Left ventricle myocardium inferior (tissue), 1 donor: Measurements from ENCODE around the gene ABCA3. TPM values are rescaled to one million over a fixed set of nuclear protein-coding genes. Genes with fewer than 3 reads are reported as not detected.
"Not testable (repeated sequence)": the region's sequence is repeated elsewhere in the genome, so short reads cannot be mapped to it uniquely, and the experiment has no call there.

ENCODE experiments used
- DNase-seq: peaks from one replicate; pipeline ENCODE4 v3.0.0-alpha.2; 2020
- H3K27ac ChIP-seq: fragments of 200-600 bp; replicated peaks from 2 replicates; pipeline ENCODE4 v1.8.0; 2021
- H3K27me3 ChIP-seq: fragments of 200-600 bp; 2 replicates; pipeline ENCODE4 v1.8.0; 2021; ENCODE audit warnings: low read depth
- H3K36me3 ChIP-seq: fragments of 200-600 bp; 2 replicates; pipeline ENCODE4 v1.8.0; 2021
- H3K4me1 ChIP-seq: fragments of 200-600 bp; 2 replicates; pipeline ENCODE4 v1.8.0; 2021
- H3K4me3 ChIP-seq: fragments of 200-600 bp; 2 replicates; pipeline ENCODE4 v1.8.0; 2021; ENCODE audit warnings: mild to moderate bottlenecking, moderate library complexity
- H3K9me3 ChIP-seq: fragments of 200-600 bp; replicated peaks from 2 replicates; pipeline ENCODE4 v1.8.0; 2021
- CTCF ChIP-seq: fragments of 200-600 bp; IDR thresholded peaks from 2 replicates; pipeline ENCODE4 v1.8.0; 2021; ENCODE audit warnings: antibody characterized with exemption, mild to moderate bottlenecking, borderline replicate concordance
- intact Hi-C: fragments of 100-400 bp; cut with micrococcal nuclease; formaldehyde crosslinking; loops from one replicate; pipeline ENCODE4 v1.11.0; 2022
- total RNA-seq: library from RNA; stranded (reverse); fragmentation: NEBNext Ultra II Directional; extraction: Animal tissue kit (Norgen Biotek cat#: 25700); gene quantifications from one replicate; pipeline ENCODE4 v1.2.1, GENCODE V29; 2021
- donor health status: DM: no; HTN: yes; CAD: no; lungs with severe emphysema.

ABCA3 gene
- total RNA-seq, 1 donor from 2014 or later: 6.9 TPM

- intact Hi-C loops: loop anchor here (10.0 kb wide), 1 partner anchor 169 kb away; no protein-coding TSS in a partner anchor
Observed at GRCh38 chr16:2243781-2244180, 96.7 kb downstream of the ABCA3 start.

GRCh38 chr16:2243031-2243528 is 97.4 kb downstream of the ABCA3 start:
- intact Hi-C loops: loop anchor here (10.0 kb wide), 1 partner anchor 168 kb away; no protein-coding TSS in a partner anchor
- no peak overlapping the region for H3K27ac ChIP-seq
- DNase-seq: no peak
- no peak overlapping the region for H3K4me3 ChIP-seq
- H3K27me3 ChIP-seq: no peaks in the 10 kb centered on the region
- H3K9me3 ChIP-seq: no peaks in the 10 kb centered on the region
- peaks cover 68% of the 10 kb centered on the region for H3K36me3 ChIP-seq
- peaks cover 9% of the 10 kb centered on the region for H3K4me1 ChIP-seq
- TF ChIP-seq CTCF: no peak

More at GRCh38 chr16:2243781-2244180, 96.7 kb downstream of the ABCA3 start:
- TF ChIP-seq CTCF: no peak
- Histone ChIP-seq H3K27ac (no peak overlapping the region), H3K27me3 (no peaks in the 10 kb centered on the region), H3K9me3 (no peaks in the 10 kb centered on the region), H3K4me1 (peaks cover 7% of the 10 kb centered on the region), H3K36me3 (peaks cover 75% of the 10 kb centered on the region), H3K4me3 (no peak overlapping the region)
- no peak for DNase-seq

- Histone ChIP-seq H3K27me3 (peaks cover 2% of the 10 kb centered on the region), H3K4me1 (peaks cover 14% of the 10 kb centered on the region), H3K36me3 (peaks cover 68% of the 10 kb centered on the region), H3K27ac (no peak overlapping the region), H3K9me3 (no peaks in the 10 kb centered on the region), H3K4me3 (no peak overlapping the region)
- intact Hi-C loops: loop anchor here (10.0 kb wide), 1 partner anchor 168 kb away; no protein-coding TSS in a partner anchor
- no peak for DNase-seq
- no peak for TF ChIP-seq CTCF
Observed at GRCh38 chr16:2242598-2242997, 97.9 kb downstream of the ABCA3 start.

GRCh38 chr16:2240331-2240730 is 100.2 kb downstream of the ABCA3 start:
- not testable (repeated sequence) for DNase-seq, H3K27ac ChIP-seq, H3K4me3 ChIP-seq, H3K9me3 ChIP-seq
- peaks cover 22% of the 10 kb centered on the region for H3K27me3 ChIP-seq
- peaks cover 58% of the 10 kb centered on the region for H3K36me3 ChIP-seq
- peaks cover 25% of the 10 kb centered on the region for H3K4me1 ChIP-seq
- intact Hi-C loops: loop anchor here (10.0 kb wide), 1 partner anchor 166 kb away; no protein-coding TSS in a partner anchor

- DNase-seq: no peak
- Histone ChIP-seq H3K27ac (no peak overlapping the region), H3K9me3 (no peaks in the 10 kb centered on the region), H3K4me3 (no peak overlapping the region), H3K27me3 (peaks cover 23% of the 10 kb centered on the region), H3K4me1 (peaks cover 25% of the 10 kb centered on the region), H3K36me3 (peaks cover 58% of the 10 kb centered on the region)
- intact Hi-C loops: no loop called here
- no peak for TF ChIP-seq CTCF
Observed at GRCh38 chr16:2238838-2239675, 101.5 kb downstream of the ABCA3 start.
